ENCODE results near the gene PPM1A.
"Not testable (repeated sequence)": the region's sequence is repeated elsewhere in the genome, so short reads cannot be mapped to it uniquely, and the experiment has no call there.

PPM1A gene

DNA sequence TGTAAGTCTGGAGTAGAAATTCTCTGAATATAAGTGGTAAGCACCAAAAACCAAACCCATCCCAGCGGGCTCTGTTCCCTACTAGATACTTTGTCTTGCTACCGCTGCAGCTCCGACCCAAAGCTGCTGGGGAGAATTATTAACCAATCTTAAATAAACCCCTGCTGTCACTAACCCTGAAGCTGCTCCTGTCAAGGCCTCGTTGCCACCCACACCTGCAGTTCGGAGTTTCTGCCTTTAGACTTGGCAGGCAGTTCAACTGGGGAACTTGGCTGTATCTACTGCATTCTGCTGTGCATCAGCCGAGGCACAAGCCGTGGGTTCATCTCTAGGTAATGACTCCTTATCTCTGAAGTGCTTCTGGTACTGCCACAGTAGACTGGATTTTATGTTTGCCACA lies 55.5 kb downstream of the PPM1A start:
- DNase-seq (ENCODE audit: low read depth), result no peak
- no peak overlapping the region for H3K4me3 ChIP-seq (ENCODE audit: low read depth, low read length)

DNA sequence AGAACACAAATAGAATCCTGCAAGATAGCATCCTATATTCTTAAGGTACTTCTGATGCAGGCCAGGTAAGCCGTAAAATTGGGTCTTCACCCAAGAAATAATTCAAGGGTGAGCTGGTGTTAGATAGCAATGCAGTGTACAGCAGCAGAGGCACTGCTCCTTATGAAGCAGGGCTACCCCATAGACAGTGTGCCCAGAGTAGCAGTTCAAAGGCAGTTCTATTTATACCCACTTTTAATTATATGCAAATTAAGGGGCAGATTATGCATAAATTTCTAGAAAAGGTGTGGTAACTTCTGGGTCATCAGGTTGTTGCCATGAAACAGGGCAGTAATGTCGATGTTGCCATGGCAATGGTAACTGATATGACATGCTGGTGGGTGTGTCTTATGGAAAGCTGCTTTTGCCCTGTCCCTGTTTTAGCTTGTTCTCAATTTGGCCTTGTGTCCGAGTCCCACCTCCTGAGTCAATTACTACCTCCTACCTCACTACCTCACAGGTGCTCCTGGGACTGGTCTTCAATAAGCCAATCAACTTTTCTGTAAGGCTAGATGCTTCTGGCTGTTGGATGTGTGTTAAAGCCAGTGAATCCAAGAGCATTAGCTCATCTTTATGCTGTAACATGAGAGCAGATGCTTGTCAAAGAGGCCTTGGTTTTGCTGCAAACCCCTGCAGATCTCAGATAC lies 61.0 kb downstream of the PPM1A start:
- no peak for DNase-seq (ENCODE audit: low read depth)
- no peak overlapping the region for H3K4me3 ChIP-seq (ENCODE audit: low read depth, low read length)

DNA sequence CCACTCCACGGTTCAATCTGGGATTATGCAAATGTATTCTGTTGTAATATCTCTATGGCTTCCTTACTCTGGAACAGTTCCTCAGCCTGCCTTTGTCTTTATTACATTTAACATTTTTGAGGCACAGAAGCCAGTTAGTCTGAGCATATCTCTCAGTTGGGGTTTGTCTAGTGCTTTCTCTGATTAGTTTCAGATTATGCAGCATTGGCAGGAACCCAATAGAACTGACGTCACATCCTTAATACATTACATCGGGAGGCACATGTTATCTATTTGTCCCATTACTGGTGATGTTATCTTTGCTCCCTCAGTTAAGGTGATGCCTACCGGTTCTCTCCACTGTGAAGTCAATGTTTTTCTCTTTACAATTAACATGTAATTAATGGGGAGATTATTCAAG lies 62.4 kb downstream of the PPM1A start:
- DNase-seq (ENCODE audit: low read depth), result no peak
- no peak overlapping the region for H3K4me3 ChIP-seq (ENCODE audit: low read depth, low read length)

DNA sequence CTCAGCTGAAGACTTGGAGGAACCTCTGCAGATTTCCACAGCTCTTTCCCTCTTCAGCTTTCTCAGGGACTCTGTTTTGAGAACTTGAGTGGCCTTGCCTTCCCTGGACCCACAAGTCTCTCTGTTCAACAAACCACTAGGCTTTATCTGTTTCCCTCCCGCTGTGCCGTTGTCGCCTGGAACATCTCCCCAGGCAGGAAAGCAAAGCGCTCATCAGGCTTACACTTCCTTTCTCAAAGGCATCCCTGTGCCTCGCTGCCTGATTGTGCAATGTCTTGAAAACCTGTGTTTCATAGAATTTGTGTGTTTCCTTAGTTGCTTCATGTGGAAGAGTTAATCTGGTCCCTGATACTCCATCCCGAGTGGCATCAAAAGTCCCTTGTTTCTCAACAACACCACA lies 64.1 kb downstream of the PPM1A start:
- no peak for DNase-seq (ENCODE audit: low read depth)

DNA sequence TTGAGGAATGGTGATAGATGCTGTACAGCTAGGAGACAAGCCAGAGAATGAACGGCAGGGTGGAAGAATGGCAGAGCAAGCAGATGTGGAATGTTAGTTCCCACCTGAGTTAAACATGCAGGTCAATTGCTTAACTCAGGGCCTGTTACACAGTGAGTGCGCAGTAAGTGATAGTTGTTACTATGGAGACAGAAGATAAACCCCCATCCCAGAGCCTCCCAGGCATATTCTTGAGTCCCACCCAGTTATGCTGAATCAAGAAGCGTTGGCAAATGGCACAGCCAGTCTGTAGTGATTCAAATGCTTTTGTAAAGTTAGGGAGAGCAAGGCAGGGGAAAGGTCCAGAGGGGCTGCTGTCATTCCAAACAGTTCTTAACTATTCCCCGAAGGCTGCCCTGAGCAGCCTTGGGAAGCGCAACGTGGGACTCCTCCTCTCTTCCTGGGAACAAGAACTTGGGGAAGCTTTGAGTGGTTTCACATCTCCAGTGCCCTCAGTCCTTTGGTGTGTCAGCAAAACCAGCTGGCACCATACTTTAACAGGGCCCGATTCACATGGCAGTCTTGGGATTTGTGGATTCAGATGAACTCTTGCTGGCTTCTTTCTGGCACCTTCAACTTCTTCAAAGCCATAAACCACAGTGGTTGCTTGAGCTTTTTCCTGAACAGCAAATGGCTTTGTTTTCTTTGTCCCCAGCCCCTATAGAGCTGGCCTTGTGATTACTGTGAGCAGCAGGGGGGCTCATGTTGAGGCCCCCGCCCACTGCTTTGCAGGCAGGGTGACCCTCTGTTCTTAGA lies 66.4 kb downstream of the PPM1A start:
- no peak overlapping the region for H3K4me3 ChIP-seq (ENCODE audit: low read depth, low read length)
- DNase-seq (ENCODE audit: low read depth), result no peak

More for the DNA sequence above, 64.1 kb downstream of the PPM1A start:
- H3K4me3 ChIP-seq (ENCODE audit: low read depth, low read length), result no peak overlapping the region

DNA sequence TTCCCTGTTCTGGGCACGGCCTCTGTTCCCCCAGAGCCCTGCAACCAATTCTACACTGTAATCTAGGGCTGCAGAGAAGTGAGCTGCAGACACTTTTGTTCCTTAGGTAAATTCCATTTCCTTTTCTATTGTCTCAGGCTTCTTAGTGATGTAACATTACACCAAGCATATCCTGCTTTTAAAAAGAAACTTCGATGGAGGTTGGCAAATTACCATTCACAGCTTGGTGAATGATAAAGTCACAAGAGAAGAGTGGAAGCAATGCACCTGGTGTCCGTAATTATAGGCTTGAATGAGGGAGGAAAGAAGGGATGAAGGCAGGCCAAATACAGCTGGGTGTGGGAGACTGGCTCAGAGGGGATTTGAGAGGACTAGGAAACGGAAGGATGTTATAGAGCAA lies 68.6 kb downstream of the PPM1A start:
- no peak overlapping the region for H3K4me3 ChIP-seq (ENCODE audit: low read depth, low read length)
- no peak for DNase-seq (ENCODE audit: low read depth)

DNA sequence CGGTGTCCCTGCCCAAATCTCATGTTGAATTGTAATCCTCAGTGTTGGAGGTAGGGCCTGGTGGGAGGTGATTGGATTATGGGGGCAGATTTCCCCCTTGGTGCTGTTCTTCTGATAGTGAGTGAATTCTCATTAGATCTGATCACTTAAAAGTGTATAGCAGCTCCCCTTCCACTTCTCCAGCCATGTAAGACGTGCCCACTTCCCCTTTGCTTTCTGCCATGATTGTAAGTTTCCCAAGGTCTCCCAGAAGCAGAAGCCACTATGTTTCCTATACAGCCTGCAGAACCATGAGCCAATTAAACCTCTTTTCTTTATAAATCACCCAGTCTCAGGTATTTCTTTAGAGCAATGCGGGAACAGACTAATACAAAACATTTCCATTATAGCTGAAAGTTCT lies 71.8 kb downstream of the PPM1A start:
- DNase-seq (ENCODE audit: low read depth), result not testable (repeated sequence)

DNA sequence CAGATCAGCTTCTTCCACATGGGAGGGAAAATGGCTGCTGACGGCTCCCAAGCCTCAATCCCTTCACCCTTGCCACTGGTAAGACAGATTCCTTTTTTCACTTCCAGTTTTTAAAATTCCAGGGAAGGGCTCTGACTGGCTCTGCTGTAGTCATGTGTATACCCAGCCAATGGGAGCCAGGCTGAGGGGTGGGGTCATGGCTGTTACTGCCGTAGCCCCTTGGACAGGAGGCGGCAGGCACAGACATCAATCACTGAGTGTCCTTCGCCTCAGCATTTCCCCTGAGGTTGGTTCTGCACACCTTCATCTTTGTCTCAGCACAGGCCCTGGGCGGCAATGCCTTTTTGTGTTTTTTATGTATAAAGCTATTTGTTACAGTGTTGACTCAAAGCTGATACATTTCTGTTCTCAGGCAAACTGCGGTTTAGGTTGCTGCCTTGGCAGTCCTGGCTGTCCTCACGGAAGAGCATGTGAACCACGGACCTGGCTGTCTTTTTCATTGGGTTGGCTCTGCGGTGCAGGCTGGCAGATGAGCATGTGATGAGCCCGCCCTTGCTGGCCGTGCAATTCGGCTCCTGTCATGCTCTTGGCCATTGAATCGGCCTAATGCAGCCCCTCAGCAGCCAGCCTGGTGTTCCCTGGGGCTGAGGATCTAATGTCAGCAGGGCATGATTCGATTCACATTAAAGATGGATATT lies 74.3 kb downstream of the PPM1A start:
- H3K4me3 ChIP-seq (ENCODE audit: low read depth, low read length), result no peak overlapping the region
- no peak for DNase-seq (ENCODE audit: low read depth)

More for the DNA sequence above, 71.8 kb downstream of the PPM1A start:
- H3K4me3 ChIP-seq (ENCODE audit: low read depth, low read length), result not testable (repeated sequence)

DNA sequence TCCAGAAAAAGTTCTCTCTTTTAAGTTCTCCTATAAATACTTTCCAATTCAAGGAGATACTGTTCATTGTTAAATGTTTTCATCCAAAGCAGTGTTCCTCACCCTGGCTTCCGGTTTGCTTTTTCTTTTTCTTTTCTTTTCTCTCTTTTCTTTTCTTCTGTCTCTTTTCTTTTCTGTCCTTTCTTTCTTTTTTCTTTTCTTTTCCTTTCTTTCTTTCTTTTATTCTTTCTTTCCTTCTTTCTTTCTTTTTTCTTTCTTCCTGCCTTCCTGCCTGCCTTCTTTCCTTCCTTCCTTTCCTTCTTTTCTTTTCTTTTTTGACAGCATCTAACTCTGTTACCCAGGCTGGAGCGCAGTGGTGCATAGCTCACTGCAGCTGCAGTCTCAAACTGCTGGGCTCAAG lies 75.8 kb downstream of the PPM1A start:
- no peak for DNase-seq (ENCODE audit: low read depth)
- no peak overlapping the region for H3K4me3 ChIP-seq (ENCODE audit: low read depth, low read length)

DNA sequence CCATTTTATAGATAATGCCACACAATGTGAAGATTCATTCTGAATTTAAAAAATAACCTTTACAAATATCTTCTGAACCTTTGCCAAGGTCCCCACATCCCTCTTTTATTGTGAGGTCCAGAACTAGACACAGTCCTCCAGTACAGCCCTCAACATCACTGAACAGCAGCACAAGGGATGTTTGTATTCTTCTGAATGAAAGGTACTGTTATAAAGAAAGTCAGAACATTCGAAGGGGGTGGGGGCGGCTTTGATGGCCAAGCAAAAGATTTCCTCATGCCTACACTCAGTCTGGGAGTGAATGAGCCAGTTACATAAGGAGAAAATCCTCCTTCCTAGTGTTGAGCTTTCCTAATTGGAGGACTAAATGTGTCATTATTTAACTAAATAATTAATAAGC lies 77.3 kb downstream of the PPM1A start:
- DNase-seq (ENCODE audit: low read depth), result no peak
- no peak overlapping the region for H3K4me3 ChIP-seq (ENCODE audit: low read depth, low read length)

DNA sequence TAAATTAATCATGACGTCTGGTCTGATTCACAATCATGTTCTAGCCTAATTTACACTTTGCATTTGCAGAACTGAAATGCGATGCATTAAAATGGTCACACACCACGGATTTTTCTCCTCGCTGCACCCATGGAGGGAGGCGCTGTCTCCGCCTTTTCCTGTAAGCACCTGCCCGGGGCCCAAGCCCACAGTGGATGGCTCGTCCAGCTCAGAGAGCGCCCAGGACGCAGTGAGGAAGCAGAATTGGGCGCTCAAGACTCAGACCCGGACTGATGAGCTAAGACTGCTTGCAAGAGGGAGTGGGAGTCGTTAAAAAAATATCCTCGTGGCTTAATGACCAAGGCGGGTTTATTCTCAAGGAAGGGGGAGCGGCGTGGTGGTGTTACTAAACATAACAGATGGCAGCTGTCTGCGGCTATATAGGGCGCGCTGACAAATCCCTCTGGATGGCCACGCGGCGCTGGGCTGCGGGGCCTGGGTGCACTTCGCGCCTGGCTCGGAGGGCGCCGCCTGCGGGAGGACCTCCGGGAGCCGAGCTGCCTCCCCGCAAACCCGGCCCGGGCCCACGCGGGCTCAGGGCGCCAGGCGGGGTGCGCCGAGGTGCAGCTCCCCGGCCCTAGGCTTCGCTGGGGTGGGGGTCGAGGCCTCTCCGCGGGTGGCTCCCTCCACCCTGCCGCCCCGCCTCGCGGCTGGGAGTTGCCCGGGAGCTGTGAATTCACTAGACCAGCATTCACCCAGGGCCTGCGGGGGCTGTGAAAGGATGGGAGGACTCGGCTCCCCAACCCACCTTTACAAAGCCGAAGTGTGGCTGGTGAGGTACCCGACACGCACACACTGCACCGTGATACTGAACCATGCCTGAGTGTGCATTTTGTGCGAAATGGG lies 78.7 kb downstream of the PPM1A start:
- peak overlapping the region; percentile 37 for H3K4me3 ChIP-seq (ENCODE audit: low read depth, low read length)
- no peak for DNase-seq (ENCODE audit: low read depth)

DNA sequence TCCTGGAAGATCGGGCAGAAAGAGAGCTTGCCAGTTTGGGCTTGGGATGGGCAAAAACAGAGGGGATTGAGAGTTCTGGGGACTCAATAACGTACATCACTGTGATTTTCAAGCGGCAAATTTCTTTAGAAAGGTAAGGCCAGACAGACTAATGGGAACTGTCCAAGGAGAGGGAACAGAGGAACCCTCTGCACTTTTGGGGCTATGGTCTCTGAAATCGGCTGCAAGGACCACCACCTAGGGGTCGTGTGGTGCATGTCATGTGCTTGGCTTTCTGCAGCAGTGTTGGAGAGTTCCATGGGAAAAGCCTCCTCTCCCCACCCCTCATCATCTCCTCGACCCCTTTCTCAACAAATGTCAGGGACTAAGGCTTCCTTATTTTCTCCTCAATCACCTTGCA lies 79.6 kb downstream of the PPM1A start:
- no peak for DNase-seq (ENCODE audit: low read depth)
- H3K4me3 ChIP-seq (ENCODE audit: low read depth, low read length), result no peak overlapping the region

DNA sequence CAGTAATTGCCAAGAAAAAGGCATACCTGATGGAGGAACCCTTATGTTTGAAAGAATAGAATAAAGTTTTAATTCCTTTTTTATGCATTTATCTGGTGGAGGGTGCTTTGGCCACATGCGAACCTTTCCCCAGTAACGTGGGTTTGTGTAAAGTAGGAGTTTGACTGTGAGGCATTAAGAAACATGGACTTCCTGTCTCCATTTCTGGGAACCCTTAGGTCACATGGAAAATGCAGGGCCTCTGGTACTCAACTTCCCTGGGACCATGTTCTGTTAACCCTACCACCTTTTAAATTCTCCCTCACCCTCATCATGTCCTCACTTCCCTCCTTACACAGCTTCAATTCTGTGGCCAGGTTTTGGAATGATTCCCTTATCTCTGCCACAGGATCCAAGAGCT lies 80.3 kb downstream of the PPM1A start:
- no peak for DNase-seq (ENCODE audit: low read depth)
- no peak overlapping the region for H3K4me3 ChIP-seq (ENCODE audit: low read depth, low read length)

DNA sequence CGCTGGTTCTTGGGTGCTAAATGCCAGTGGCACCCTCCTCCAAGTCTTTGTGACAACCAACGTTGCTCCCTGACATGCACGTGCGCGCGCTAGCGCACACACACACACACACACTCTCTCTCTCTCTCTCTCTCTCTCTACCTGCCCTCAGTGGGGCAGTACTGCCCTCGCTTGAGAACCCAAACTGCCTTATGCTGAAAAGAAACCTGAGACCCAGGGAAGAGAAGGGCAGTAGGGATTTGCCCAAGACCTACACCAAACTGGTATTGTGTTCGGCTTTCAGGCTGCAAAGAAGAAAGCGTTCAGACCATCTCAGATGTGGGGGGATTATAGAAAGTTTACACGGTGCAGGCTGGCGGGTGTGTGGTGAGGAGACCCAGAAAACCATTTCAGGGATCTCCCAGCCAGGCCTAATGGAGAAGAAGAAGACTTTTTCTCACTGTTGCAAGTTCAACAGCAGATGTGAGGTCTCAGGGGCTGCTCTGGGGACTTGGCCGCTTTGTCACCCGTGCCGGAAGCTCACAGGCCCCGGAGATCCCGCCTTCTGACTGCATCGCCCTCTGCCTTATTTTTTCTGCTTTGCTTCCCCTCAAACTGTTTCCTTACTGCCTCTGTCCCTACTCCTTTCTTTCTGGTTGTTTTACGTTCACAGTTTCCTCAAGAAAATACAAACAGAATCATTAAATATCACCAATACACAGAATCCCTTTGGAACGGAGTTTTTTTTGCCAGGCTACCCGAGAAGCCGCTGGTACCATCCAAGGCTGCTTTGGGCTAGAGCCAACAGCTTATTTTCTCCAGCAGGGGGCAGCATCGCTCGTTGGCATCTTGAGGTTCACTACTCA lies 82.4 kb downstream of the PPM1A start:
- DNase-seq (ENCODE audit: low read depth), result no peak
- H3K4me3 ChIP-seq (ENCODE audit: low read depth, low read length), result peak overlapping the region; percentile 39

DNA sequence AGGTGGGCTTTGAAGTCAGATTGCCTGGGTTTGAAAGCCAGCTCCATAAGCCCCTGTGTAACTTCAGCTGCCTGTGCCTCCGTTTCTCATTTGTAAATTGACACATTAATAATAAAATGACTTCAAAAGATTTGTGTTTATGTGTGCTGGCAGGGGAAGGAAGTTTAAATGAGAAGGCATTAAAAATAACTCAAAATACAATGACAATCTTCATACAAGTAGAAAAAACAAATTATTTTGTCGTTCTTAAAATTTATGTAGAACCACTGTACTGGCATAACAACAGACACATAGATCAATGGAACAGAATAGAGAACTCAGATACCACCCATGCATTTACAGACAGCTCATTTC lies 83.0 kb downstream of the PPM1A start:
- DNase-seq (ENCODE audit: low read depth), result no peak
- no peak overlapping the region for H3K4me3 ChIP-seq (ENCODE audit: low read depth, low read length)

DNA sequence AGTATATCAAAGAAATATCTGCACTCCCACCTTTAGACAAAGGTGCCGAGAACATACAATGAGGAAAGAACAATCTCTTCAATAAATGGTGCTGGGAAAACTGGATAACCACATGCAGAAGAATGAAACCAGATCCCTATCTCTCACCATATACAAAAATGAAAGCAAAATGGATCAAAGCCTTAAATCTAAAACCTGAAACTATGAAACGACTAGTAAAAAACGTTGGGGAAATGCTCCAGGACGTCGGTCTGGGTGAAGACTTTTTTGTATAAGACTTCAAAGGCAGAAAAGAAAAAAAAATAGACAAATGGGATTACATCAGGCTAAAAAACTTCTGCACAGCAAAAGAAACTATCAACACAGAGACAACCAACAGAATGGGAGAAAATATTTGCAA lies 83.8 kb downstream of the PPM1A start:
- H3K4me3 ChIP-seq (ENCODE audit: low read depth, low read length), result no peak overlapping the region
- no peak for DNase-seq (ENCODE audit: low read depth)

DNA sequence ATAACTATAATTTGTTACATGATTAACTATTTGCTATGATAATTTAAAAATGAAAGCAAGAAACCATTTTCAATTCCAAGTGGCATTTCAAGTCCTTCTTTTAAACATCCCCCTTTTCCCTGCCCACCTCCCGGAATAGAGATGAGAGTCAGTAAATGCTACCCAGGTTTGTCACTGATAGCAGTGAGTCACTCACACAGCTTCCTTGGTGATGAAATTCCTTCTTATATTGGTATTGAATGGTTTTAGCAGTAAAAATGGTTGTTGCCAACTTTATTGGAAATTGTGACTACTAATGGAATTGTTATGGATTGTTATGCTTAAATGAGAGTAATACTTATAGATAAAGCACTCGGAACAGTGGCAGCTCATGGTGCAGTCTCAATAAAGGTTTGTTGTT lies 90.5 kb downstream of the PPM1A start:
- no peak for DNase-seq (ENCODE audit: low read depth)

DNA sequence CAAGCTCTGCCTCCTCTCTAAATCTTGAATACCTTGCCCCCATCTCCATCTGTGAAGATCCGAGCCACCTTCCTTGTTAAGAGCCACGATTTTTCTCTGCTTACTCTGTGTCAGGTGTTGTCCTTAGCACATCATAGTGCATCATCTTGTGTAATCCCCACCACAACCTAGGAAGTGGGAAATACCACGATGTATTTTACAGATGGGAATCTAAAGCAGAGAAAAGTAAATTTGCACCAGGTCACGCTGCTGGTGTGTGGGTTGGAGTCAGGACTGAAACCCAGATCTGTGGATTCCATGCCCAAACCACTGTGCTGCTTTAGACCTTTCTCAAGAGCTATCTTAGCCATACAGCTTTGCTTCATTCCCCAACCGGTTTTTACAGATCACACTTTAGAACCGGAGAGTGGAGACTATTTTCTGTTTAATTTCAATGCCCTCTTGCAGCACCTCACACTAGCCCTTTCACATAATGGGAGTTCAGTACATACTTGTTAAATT lies 94.6 kb downstream of the PPM1A start:
- DNase-seq (ENCODE audit: low read depth), result no peak
- no peak overlapping the region for H3K4me3 ChIP-seq (ENCODE audit: low read depth, low read length)

More for the DNA sequence above, 90.5 kb downstream of the PPM1A start:
- H3K4me3 ChIP-seq (ENCODE audit: low read depth, low read length), result no peak overlapping the region

DNA sequence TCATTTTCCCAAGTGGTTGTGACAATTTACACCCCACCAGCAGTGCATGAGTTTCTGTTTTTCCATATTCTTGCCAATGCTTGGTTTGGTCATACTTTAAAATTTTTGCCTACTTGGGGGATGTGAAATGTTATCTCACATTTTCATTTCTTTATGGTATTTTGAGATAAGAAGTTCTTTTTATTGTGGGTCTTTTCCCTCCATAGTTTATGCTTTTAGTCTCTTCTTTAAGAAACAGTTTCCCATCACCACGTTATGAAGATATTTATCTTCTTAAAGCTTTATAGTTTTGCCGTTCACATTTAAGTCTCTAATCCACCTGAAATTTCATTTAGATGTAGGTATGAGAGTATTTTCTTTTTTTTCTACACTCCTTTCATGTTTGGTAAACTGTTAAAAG lies 95.7 kb downstream of the PPM1A start:
- no peak for DNase-seq (ENCODE audit: low read depth)
- no peak overlapping the region for H3K4me3 ChIP-seq (ENCODE audit: low read depth, low read length)

All from skeletal muscle cell (primary cell).